ENCODE data around the gene SLC41A2. TPM values are rescaled to one million over a fixed set of nuclear protein-coding genes. Genes with fewer than 3 reads are reported as not detected.

SLC41A2 gene
- total RNA-seq, 2 experiments from 2014 or later, result 8.0 to 8.1 TPM

Other genes starting within 250 kb of the SLC41A2 start
- 10 to 100 TPM; 10.3 to 12.0 TPM for gene NOPCHAP1, start 28.0 kb upstream of the SLC41A2 start, total RNA-seq
- 1 to 10 TPM; 1.4 to 1.9 TPM for gene ALDH1L2, start 126.2 kb upstream of the SLC41A2 start, total RNA-seq
- gene WASHC4, start 149.4 kb upstream of the SLC41A2 start, total RNA-seq, result 10 to 100 TPM; 48.4 to 50.1 TPM